Measurements from ENCODE around the gene STX19.

STX19 gene

DNA sequence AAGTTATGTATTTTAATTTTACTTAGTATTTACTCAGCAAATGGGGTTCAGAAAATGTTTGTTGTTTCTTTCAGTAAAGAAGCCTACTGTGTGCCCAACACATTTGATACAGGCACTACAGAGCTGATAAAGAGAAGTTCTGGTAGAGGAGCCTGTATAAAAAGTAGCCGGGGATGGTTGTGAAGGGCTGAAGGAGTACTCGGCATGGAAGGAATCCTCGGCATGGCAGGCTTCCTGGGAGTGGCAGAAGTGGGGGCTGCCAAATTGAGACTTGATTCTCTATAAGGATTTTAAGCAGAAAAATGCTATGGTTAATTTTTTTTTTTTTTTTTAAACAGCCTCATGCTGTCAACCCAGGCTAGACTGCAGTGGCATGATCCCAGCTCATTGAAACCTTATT is 39.2 kb downstream of the STX19 start:
- no peak overlapping the region for H3K4me3 ChIP-seq (ENCODE audit: low read length)
- no peak for DNase-seq (ENCODE audit: low read depth)
- TF ChIP-seq, protein P1, sequence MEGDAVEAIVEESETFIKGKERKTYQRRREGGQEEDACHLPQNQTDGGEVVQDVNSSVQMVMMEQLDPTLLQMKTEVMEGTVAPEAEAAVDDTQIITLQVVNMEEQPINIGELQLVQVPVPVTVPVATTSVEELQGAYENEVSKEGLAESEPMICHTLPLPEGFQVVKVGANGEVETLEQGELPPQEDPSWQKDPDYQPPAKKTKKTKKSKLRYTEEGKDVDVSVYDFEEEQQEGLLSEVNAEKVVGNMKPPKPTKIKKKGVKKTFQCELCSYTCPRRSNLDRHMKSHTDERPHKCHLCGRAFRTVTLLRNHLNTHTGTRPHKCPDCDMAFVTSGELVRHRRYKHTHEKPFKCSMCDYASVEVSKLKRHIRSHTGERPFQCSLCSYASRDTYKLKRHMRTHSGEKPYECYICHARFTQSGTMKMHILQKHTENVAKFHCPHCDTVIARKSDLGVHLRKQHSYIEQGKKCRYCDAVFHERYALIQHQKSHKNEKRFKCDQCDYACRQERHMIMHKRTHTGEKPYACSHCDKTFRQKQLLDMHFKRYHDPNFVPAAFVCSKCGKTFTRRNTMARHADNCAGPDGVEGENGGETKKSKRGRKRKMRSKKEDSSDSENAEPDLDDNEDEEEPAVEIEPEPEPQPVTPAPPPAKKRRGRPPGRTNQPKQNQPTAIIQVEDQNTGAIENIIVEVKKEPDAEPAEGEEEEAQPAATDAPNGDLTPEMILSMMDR (IDR thresholded peaks at IDR 0.05; ENCODE audit: insufficient read depth, low read depth, low read length, missing control alignments), result no peak

DNA sequence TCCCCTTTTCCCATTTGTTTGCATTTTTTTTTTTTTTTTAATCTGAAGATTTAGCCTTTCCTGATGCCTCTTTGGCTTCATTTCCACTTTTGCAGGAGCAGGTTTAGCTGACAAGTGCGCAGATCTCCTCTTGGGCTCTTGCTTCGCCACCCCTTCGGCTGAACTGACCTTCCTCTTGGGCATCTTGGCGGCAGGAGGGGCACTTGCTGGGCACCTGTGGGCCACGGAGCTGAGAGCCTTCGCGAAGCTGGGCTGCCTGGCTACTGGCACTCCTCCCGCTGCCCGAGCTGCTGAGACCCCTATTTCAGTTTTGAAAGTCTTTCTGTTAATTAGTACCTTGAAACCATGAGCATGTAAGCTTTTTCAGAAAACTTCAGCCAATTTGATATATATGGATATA is 39.6 kb downstream of the STX19 start:
- TF ChIP-seq, protein P1 (IDR thresholded peaks at IDR 0.05; ENCODE audit: insufficient read depth, low read depth, low read length, missing control alignments), result no peak
- no peak for DNase-seq (ENCODE audit: low read depth)
- H3K4me3 ChIP-seq (ENCODE audit: low read length), result no peak overlapping the region

DNA sequence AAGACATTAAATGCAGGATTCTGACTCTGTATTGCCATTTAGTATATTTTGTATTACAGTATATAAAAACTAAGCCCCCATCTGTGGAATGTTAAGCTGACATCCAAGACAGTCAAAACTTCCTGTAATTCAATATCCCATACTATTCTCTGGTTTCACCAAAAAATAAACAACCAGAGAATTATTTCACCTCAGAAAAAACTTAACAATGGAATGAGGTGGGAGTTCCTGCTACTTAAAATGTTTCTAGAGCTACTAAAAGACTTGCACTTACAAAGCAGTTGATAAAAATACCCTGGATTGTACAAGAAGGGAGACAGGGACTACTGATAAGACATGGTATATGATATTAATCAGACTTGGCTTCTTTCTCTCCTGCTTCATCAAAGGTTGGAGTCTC is 40.1 kb downstream of the STX19 start:
- no peak for DNase-seq (ENCODE audit: low read depth)
- H3K4me3 ChIP-seq (ENCODE audit: low read length), result no peak overlapping the region
- TF ChIP-seq, protein P1 (IDR thresholded peaks at IDR 0.05; ENCODE audit: insufficient read depth, low read depth, low read length, missing control alignments), result no peak

DNA sequence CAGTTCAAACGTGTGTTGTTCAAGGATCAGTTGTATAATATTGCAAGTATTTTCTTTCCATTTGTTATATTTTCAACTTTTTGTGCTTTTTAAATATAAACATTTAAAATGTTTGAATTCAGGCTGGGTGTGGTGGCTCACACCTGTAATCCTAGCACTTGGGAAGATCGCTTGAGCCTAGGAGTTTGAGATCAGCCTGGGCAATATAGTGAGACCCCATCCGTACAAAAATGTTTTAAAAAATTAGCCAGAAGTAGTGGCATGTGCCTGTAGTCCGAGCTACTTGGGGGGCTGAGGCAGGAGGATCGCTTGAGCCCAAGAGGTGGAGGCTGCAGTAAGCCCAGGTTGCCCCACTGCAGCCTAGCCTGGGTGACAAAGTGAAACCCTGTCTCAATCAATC is 43.8 kb downstream of the STX19 start:
- H3K4me3 ChIP-seq (ENCODE audit: low read length), result no peak overlapping the region
- DNase-seq (ENCODE audit: low read depth), result no peak
- TF ChIP-seq, protein P1 (IDR thresholded peaks at IDR 0.05; ENCODE audit: insufficient read depth, low read depth, low read length, missing control alignments), result no peak

DNA sequence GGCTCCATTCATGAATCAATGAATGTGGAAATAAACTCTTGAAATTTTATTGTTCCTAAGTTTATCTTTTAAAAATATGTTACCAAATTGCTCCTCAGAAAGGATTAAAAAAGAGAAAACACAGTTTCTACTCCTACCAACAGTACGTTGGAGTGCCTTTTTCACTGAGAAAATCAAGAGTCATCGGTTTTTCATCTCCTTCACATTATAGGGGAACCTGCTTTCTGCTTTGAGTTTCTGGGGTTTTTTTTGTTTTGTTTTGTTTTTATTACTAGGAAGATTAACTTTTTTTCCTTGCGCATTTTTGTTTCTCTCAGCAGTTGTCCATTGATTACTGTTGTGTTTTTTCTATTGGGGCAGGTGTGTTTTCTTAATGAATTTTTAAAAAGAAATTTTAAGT is 45.0 kb downstream of the STX19 start:
- no peak overlapping the region for H3K4me3 ChIP-seq (ENCODE audit: low read length)
- TF ChIP-seq, protein P1 (IDR thresholded peaks at IDR 0.05; ENCODE audit: insufficient read depth, low read depth, low read length, missing control alignments), result no peak
- DNase-seq (ENCODE audit: low read depth), result no peak

DNA sequence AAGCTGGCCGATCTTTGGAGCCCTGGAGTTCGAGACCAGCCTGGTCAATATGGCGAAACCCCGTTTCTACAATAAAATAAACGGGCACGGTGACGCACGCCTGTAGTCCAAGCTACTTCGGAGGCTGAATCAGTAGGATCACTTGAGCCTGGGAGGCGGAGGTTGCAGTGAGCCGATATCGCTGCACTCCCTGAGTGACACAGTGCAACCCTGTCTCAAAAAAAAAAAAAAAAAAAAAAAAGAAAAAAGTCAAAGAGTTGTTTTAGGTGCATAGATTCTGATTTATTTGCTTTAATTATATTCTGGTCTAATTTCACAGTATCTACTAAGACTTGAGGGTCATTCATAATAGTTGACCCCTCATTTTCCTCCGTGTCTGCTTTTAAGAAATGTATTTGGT is 46.7 kb downstream of the STX19 start:
- DNase-seq (ENCODE audit: low read depth), result no peak
- TF ChIP-seq, protein P1 (IDR thresholded peaks at IDR 0.05; ENCODE audit: insufficient read depth, low read depth, low read length, missing control alignments), result no peak
- no peak overlapping the region for H3K4me3 ChIP-seq (ENCODE audit: low read length)

DNA sequence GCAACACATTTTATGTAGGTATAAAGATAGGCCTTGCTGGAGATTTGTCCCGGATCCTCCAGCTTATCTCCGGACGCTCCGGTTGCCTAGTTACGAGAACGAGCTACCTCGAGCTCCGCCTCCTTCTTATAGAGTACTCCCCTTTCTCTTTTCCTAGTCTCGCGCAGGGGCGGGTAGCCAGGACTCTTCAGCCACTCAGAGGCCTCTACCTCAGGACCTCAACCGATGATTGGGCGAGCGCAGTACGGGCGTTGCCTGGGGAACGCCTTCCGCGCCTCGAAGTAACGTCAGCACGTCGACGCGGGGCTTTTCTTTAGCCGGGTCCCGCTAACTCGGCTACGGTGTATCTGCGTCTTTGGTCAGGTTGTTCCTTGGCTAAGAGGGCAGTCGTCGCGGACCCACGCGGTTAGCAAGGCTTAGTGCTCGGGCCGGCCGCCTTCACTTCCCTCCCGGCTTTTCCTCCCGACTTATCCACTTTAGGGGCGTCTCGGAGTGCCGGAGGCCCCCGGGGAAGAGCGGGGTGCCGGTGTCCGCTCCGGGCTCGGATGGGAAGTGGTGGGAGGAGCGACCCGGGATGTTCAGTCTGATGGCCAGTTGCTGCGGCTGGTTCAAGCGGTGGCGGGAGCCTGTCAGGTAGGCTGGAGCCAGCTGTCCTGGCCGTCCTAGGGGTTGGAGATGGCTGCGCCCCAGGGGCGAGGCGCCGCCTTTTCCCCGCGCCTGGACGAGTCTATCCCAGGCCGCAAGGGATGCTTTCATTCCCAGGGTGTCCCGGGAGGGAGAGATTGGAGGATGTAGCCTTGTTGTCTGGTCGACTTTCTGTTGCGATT is 48.3 kb downstream of the STX19 start, which contains the start of gene ARL13B:
Gene ARL13B (plus strand): TSS at position 306 of the 827 bp plus-strand sequence. CDS start 269 bp downstream, at position 575.
- H3K4me3 ChIP-seq (ENCODE audit: low read length), result peak within 1 kb of the TSS; percentile 63
- peak; percentile 99 for DNase-seq (ENCODE audit: low read depth)
- TF ChIP-seq, protein P1 (IDR thresholded peaks at IDR 0.05; ENCODE audit: insufficient read depth, low read depth, low read length, missing control alignments), result no peak
